Endothelial cell of hepatic sinusoid (primary cell): ENCODE data around the gene OR52E4.

ENCODE experiments used
- in situ Hi-C: cut with HindIII; loops from 2 replicates; pipeline ENCODE4 v1.10.0; 2017; ENCODE audit warnings: low sequenced_read_pairs

The OR52E4 gene

GRCh38 chr11:5928811-5929210 is 48.4 kb downstream of the OR52E4 start:
- in situ Hi-C loops: no loop called here

GRCh38 chr11:5929571-5930368 is 49.3 kb downstream of the OR52E4 start:
- in situ Hi-C loops: no loop called here

- in situ Hi-C loops: no loop called here
These were observed 50.2 kb downstream of the OR52E4 start for GRCh38 chr11:5930614-5931013.

GRCh38 chr11:5931061-5931460 is 50.6 kb downstream of the OR52E4 start:
- in situ Hi-C loops: no loop called here

- in situ Hi-C loops: no loop called here
These were observed 52.2 kb downstream of the OR52E4 start for GRCh38 chr11:5932671-5933070.

- in situ Hi-C loops: no loop called here
These were observed 52.7 kb downstream of the OR52E4 start for GRCh38 chr11:5933116-5933515.
